Measurements from ENCODE around the gene SARDH.

DNA sequence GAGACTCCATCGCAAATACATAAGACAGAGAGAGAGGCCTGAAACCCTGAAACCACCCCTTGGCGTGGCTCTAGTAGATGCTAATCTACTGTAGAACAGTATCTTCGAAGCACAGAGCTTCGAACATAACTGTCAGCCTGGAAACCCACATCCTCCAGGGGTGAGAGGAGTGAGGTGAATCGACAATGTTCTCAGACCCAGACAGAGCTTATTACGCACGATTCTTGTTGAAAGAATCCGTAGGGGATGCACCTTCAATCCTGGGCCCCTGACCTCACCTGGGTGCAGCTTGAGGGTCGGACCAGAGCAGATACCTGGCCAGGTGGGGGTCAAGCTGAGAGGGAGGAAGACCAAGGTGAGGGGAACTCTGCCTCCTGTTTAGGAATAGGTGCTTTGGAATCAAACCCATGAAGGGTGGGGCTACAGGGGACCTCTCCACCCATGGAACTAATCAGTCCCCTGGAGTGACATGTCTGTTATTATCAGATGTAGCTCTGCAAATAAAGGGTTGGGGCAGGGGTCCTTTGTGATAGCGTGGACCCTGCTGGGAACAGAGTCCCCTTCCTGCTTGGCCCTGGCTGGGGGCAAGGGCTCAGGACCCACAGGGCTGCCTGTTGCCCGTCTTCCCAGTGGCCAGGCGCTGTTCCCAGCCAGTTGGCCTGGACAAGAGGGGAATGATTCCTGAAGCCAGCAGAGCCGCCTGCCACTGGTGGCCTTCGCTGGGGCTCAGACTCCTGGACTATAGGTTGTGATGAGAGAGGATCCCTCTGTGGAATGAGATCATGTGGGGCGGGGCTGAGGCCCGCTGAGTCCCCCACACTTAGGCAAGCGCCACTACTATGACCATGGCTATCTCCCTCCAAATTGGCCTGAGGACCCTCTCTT is 60.8 kb downstream of the SARDH start:
- TF ChIP-seq, protein P1, sequence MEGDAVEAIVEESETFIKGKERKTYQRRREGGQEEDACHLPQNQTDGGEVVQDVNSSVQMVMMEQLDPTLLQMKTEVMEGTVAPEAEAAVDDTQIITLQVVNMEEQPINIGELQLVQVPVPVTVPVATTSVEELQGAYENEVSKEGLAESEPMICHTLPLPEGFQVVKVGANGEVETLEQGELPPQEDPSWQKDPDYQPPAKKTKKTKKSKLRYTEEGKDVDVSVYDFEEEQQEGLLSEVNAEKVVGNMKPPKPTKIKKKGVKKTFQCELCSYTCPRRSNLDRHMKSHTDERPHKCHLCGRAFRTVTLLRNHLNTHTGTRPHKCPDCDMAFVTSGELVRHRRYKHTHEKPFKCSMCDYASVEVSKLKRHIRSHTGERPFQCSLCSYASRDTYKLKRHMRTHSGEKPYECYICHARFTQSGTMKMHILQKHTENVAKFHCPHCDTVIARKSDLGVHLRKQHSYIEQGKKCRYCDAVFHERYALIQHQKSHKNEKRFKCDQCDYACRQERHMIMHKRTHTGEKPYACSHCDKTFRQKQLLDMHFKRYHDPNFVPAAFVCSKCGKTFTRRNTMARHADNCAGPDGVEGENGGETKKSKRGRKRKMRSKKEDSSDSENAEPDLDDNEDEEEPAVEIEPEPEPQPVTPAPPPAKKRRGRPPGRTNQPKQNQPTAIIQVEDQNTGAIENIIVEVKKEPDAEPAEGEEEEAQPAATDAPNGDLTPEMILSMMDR (IDR thresholded peaks at IDR 0.05 in 4 of 5, conservative IDR thresholded peaks at IDR 0.05 in 1 of 5) = no peak
- TF ChIP-seq POLR2A (IDR thresholded peaks at IDR 0.05) = no peak
